Epithelial cell of esophagus (primary cell): ENCODE data around the gene ARAP1.

Experiments used
- DNase-seq: peaks from one replicate; pipeline ENCODE4 v3.0.0; 2010; ENCODE audit warnings: low read depth
- H3K4me3 ChIP-seq: 2 replicates; pipeline ENCODE4 v1.5.1; 2011; ENCODE audit warnings: mild to moderate bottlenecking, low read length, control low read depth
- TF ChIP-seq, protein P1 (sequence below): IDR thresholded peaks from 2 replicates; pipeline ENCODE4 v1.5.1; 2011; ENCODE audit warnings: low read depth, mild to moderate bottlenecking, low read length, control low read depth, inconsistent platforms; ENCODE audit not compliant: insufficient read depth; ENCODE audit errors: missing control alignments

ARAP1 gene

GRCh38 chr11:72779495-72780128 lies 27.4 kb upstream of the ARAP1 start:
- no peak overlapping the region for H3K4me3 ChIP-seq
- TF ChIP-seq, protein P1, sequence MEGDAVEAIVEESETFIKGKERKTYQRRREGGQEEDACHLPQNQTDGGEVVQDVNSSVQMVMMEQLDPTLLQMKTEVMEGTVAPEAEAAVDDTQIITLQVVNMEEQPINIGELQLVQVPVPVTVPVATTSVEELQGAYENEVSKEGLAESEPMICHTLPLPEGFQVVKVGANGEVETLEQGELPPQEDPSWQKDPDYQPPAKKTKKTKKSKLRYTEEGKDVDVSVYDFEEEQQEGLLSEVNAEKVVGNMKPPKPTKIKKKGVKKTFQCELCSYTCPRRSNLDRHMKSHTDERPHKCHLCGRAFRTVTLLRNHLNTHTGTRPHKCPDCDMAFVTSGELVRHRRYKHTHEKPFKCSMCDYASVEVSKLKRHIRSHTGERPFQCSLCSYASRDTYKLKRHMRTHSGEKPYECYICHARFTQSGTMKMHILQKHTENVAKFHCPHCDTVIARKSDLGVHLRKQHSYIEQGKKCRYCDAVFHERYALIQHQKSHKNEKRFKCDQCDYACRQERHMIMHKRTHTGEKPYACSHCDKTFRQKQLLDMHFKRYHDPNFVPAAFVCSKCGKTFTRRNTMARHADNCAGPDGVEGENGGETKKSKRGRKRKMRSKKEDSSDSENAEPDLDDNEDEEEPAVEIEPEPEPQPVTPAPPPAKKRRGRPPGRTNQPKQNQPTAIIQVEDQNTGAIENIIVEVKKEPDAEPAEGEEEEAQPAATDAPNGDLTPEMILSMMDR: no peak
- no peak for DNase-seq

GRCh38 chr11:72778535-72779494 lies 26.6 kb upstream of the ARAP1 start:
- DNase-seq: no peak
- TF ChIP-seq, protein P1: no peak
- H3K4me3 ChIP-seq: no peak overlapping the region

- H3K4me3 ChIP-seq: no peak overlapping the region
- no peak for DNase-seq
These were observed 25.6 kb upstream of the ARAP1 start for GRCh38 chr11:72777755-72778278.

GRCh38 chr11:72776844-72777754 lies 24.9 kb upstream of the ARAP1 start:
- TF ChIP-seq, protein P1: no peak
- no peak overlapping the region for H3K4me3 ChIP-seq
- no peak for DNase-seq

More at GRCh38 chr11:72777755-72778278, 25.6 kb upstream of the ARAP1 start:
- TF ChIP-seq, protein P1: no peak

GRCh38 chr11:72776117-72776843 lies 24.1 kb upstream of the ARAP1 start:
- DNase-seq: no peak
- TF ChIP-seq, protein P1: no peak
- no peak overlapping the region for H3K4me3 ChIP-seq
